Middle frontal gyrus (tissue), 1 donor: ENCODE results near the gene PNPLA2.

Experiments used
- DNase-seq: peaks from one replicate; pipeline ENCODE4 v3.0.0-alpha.2; 2015; ENCODE audit warnings: low spot score; ENCODE audit errors: extremely low spot score

The PNPLA2 gene

GRCh38 chr11:816433-816779 is 2.3 kb upstream of the PNPLA2 start:
- no peak for DNase-seq

GRCh38 chr11:819129-819931 is 616 bp downstream of the PNPLA2 start:
- peak; percentile 84 for DNase-seq

DNA sequence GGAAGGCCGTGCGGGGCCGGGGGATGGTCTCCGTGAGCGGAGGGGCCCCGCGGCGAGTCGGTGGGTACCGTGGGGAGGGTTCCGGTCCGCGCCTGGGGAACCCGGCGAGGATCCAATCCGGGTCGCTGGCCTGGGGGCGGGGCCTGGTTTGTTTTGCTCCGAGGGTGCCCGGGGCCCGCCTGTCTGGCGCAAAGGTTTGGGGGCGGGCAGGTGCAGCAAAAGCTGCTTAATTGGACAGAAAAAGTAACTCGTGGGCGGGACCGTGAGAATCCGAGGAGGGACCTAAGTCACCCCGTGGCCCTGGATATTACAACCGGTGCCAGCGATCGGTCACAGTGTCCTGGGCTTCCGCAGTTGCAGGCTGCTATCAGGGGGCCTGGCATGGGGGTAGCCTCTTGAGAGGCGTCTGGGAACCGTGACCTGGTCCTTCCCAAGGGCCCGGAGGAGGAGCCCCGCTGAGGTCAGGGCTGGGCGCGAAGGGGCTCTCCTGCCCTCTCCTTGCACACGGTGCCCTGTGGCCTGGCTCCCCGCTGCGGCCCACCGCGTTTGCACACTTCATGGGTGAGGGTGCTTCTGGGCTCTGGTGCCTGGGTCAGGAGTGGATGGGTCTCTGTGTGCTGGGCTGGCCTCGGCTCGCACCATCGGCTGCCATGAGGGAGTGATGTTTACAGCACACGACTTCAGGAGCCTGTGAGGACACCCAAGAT is 1.4 kb downstream of the PNPLA2 start:
- no peak for DNase-seq

DNA sequence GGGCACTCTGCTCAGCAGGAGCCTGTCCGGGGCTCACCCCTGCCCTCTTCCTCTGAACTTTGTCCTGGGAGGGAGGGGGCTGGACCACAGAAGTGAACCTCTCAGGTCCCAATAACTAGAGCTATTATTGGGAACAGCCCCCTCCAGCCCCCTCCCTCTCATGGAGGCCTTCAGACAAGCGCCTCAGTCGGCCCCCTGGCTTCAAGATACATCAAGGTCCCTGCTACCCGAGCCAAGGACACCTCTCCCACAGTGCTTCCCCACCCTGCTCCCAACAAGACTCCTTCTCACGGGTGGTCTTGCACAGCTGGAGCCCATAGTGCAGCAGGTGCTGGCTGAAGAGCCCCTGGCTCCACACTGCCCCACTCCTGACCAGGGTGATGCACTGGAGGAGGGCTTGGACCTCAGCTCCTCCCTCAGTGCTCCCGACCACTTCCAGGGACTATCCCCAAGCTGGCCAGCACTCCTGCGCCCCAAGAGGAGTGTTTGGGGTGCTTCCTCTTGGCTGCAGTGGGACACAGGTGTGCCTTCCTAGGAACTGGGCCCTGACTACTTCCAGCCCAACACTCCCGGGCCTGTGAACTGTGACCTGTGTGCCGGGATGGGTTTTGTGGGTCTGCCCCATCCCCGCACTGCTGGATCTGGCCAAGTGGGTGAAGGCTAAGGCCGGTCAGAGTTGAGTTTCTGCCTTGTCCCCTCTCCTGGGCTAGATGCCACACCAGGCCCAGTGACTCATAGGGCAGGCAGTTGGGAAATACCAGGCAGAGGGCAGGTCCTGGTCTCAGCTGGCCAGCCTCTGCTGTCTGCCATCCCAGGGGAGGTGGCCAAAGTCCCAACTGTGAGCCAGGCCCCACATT is 2.2 kb downstream of the PNPLA2 start:
- DNase-seq: no peak

DNA sequence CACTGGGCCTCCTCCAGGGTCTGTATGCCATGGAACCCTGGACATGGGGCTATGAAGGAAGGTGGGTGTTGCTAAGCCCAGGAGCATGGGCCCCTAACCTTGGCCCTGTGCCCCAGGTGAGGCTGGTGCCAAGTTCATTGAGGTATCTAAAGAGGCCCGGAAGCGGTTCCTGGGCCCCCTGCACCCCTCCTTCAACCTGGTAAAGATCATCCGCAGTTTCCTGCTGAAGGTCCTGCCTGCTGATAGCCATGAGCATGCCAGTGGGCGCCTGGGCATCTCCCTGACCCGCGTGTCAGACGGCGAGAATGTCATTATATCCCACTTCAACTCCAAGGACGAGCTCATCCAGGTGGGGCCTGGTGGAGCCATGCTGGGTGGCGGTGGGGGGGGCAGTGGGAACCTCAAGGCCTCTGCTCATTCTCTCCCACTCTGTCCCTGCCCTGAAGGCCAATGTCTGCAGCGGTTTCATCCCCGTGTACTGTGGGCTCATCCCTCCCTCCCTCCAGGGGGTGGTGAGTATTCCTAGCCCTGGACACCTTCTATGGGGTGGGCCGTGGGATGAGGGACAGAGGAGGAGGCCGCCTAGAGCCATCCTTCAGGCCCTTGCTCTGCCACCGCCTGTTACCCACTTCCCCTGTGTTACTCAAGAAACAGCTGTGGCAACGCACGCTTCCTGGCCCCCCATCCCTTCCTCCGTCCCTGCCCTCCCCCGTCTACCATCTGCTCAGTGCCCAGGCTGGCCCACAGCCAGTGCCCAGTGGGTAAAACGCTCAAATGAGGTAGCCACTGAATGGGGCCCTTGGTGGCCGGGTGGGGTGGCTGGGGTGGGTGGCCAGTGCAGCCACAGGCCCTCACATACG is 3.0 kb downstream of the PNPLA2 start:
- no peak for DNase-seq

GRCh38 chr11:823441-824291 is 5.0 kb downstream of the PNPLA2 start:
- no peak for DNase-seq

DNA sequence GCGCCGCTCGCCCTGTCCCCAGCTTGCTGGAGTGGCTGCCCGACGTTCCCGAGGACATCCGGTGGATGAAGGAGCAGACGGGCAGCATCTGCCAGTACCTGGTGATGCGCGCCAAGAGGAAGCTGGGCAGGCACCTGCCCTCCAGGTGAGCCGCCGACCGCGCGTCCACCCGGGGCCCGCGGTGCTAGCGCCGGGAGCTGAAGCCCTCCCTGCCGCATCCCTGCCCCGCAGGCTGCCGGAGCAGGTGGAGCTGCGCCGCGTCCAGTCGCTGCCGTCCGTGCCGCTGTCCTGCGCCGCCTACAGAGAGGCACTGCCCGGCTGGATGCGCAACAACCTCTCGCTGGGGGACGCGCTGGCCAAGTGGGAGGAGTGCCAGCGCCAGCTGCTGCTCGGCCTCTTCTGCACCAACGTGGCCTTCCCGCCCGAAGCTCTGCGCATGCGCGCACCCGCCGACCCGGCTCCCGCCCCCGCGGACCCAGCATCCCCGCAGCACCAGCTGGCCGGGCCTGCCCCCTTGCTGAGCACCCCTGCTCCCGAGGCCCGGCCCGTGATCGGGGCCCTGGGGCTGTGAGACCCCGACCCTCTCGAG is 5.7 kb downstream of the PNPLA2 start:
- peak; percentile 33 for DNase-seq

GRCh38 chr11:824942-825341 is 6.2 kb downstream of the PNPLA2 start:
- DNase-seq: no peak

DNA sequence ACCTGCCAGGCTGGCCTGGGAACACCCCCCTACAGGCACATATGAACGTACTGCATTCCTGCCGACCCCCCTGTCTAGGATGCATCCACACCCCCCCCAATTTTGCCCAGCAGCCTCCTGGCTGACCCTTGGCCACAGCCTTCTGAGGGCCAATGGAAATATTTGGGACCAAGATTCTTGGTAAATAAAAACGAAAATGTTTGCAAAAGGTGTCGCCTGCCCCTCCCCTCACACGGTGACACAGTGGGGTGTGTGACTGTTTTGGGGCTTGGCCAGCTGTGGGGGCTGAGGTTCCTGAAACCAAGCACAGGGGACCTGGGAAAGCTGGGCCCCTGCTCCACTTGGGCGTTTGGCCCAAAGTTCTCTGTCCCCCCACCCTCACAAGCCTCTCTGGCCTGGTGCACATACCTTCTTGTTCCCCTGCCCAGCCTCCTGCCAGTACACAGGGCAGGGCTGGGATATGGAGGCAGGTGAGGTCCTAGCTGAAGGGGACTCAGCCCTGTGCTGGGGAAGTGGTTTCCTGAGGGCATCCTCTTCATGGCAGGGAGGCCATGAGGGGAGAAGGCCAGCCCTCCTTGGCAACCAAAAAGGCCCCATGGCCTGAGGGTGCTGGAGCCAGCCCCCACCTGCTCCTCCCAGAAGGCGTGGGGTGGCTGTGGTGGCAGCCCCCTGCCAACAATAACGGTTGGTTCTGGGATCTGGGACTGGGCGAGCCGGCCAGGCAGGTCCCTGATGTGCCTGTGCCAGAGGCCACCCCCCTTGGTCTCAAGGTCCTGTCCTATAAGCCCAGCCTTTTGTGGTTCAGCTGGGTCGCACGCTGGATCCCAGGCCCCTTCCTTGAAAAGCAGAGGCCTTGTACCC is 6.9 kb downstream of the PNPLA2 start:
- no peak for DNase-seq

DNA sequence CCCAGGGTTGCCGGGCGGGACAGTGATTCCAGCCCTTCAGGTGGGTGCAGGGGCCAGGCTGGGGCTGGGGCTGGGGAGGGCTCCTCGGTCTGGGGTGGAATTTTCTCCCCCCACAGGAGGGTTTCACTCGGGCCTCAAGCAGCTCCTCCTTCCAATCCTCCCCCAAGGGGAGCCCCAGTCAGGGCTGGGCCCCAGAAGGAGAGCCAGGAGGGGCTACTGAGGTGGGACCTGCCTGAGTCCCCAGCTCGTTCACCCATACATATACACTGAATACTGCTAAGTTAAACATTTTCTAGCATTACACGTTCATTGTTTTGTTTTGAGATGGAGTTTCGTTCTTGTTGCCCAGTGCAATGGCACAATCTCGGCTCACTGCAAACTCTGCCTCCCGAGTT is 7.5 kb downstream of the PNPLA2 start:
- DNase-seq: no peak

DNA sequence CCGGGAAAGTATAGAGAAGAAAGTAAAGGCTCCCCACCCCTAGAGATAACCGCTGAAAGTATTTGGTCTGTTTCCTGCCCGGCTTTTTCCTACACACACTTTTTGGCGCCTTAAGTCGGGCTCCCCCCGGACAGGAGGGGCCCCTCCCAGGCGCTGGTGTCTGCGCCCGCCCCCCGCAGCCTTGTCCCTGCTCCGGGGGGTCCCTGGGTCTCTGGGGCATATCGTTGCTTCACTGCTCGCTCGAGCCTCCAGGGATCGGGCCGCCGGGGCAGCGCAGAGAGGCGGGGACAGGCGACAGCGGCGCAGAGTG is 8.1 kb downstream of the PNPLA2 start:
- no peak for DNase-seq

- DNase-seq: no peak
Observed at GRCh38 chr11:827146-827896, 8.6 kb downstream of the PNPLA2 start.

DNA sequence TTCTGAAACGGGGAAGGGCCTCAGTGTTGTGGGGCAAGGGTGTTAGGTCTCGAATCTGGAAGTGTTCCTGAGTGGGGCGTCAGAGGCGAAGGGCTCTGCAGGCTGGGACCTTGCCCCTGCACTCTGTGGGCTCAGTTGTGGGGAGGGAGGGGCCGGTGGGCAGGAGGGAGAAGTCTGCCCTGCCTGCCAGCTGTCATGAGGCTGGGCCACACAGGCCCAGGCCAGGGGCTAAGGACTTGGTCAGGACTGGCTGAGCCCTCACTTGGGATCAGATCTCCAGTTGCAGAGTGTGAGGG is 9.1 kb downstream of the PNPLA2 start, which contains the start of gene CRACR2B:
Gene CRACR2B (plus strand): TSS at position 23 of the 296 bp plus-strand sequence. CDS start 689 bp downstream, outside the sequence.
- no peak for DNase-seq

DNA sequence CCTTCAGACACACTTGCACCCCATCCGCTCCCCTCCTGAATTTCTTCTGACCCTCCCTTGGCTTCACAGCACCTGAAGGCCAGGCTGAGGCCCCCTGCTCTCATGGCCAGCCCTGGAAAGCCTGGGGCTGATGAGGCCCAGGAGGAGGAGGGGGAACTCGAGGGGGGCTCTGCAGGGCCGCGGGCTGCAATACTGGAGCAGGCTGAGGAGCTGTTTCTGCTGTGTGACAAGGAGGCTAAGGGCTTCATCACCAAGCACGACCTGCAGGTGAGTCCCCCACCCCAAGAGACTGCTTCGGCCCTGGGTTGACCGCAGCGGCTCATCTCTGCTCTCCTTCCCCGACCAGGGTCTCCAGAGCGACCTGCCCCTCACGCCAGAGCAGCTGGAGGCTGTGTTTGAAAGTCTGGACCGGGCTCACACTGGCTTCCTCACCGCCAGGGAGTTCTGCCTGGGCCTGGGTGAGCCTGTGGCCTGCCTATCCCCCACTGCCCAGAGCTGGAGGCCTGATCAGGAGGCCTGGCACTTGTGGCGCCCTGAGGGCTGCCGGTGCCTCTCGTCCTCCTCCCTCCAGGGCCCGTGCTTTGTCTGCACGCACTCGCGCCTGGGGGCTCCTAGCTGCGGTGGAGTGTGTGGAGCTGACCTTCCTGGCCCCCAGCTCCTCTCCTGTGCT is 9.9 kb downstream of the PNPLA2 start:
- DNase-seq: no peak

GRCh38 chr11:829176-829846 is 10.6 kb downstream of the PNPLA2 start:
- DNase-seq: no peak

- DNase-seq: no peak
Observed at GRCh38 chr11:829847-830294, 11.2 kb downstream of the PNPLA2 start.
